Endothelial cell of umbilical vein (primary cell): ENCODE results near the gene GSN.

Experiments
- CTCF ChIP-seq, 2 donors: IDR thresholded peaks; 1 replicate in 1 of 2; 2 replicates in 1 of 2; pipeline ENCODE4 v1.5.1; 2011; ENCODE audit warnings: low read length in 2 of 2, mild to moderate bottlenecking in 2 of 2, moderate library complexity in 2 of 2, control low read depth in 1 of 2, inconsistent platforms in 1 of 2, low read depth in 1 of 2; ENCODE audit not compliant: insufficient read depth in 1 of 2; ENCODE audit errors: extremely low read depth in 1 of 2
- EZH2 ChIP-seq: IDR thresholded peaks from 2 replicates; pipeline ENCODE4 v1.6.1; 2012; ENCODE audit warnings: borderline replicate concordance, low read depth, mild to moderate bottlenecking, moderate library complexity, low read length, inconsistent platforms; ENCODE audit not compliant: severe bottlenecking
- GATA2 ChIP-seq: IDR thresholded peaks from 2 replicates; pipeline ENCODE4 v1.7.0; 2011; ENCODE audit warnings: low read depth, mild to moderate bottlenecking, moderate library complexity, mixed read lengths, low read length; ENCODE audit not compliant: insufficient read length, insufficient read depth
- MAX ChIP-seq: IDR thresholded peaks from 2 replicates; pipeline ENCODE4 v1.6.1; 2011; ENCODE audit not compliant: insufficient read depth, insufficient read length
- MYC ChIP-seq: IDR thresholded peaks from one replicate; pipeline ENCODE4 v1.6.1; 2011; ENCODE audit warnings: mild to moderate bottlenecking, low read depth, low read length
- POLR2A ChIP-seq: IDR thresholded peaks from 2 replicates; pipeline ENCODE4 v1.6.1; 2012; ENCODE audit warnings: low read depth, mild to moderate bottlenecking, control low read depth, low read length
- POLR2AphosphoS5 ChIP-seq: IDR thresholded peaks from 2 replicates; pipeline ENCODE4 v1.6.1; 2012; ENCODE audit warnings: low read depth, mild to moderate bottlenecking, control low read depth, low read length, moderate library complexity; ENCODE audit not compliant: insufficient read depth

- no peak for TF ChIP-seq CTCF (IDR thresholded peaks at IDR 0.05; ENCODE audit: extremely low read depth in 1 of 2, insufficient read depth in 1 of 2, low read depth in 1 of 2, low read length in 2 of 2)
- no peak for TF ChIP-seq POLR2AphosphoS5
- TF ChIP-seq POLR2A, result no peak
- TF ChIP-seq MAX, result no peak
- no peak for TF ChIP-seq EZH2
- TF ChIP-seq MYC, result no peak
- no peak for TF ChIP-seq GATA2
These were observed 40.1 kb upstream of the GSN start for GRCh38 chr9:121227862-121228261.
